Measurements from ENCODE around the gene ATOSB.

DNA sequence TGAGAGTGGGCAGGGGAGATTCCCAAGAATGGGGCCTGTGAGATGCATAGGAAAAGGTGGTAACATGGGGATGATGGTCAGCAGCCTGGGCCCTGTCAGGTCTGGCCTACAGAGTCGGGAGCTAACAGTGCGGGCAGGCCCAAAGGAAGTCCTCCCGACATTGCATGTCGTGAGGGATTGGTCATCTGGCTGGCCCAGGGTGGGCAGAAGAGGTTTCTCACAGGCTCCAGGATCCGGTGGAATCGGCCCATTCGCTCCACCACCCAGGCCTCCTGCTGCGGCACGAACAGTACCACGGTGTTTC is 13.2 kb downstream of the ATOSB start:
- TF ChIP-seq, protein P1, sequence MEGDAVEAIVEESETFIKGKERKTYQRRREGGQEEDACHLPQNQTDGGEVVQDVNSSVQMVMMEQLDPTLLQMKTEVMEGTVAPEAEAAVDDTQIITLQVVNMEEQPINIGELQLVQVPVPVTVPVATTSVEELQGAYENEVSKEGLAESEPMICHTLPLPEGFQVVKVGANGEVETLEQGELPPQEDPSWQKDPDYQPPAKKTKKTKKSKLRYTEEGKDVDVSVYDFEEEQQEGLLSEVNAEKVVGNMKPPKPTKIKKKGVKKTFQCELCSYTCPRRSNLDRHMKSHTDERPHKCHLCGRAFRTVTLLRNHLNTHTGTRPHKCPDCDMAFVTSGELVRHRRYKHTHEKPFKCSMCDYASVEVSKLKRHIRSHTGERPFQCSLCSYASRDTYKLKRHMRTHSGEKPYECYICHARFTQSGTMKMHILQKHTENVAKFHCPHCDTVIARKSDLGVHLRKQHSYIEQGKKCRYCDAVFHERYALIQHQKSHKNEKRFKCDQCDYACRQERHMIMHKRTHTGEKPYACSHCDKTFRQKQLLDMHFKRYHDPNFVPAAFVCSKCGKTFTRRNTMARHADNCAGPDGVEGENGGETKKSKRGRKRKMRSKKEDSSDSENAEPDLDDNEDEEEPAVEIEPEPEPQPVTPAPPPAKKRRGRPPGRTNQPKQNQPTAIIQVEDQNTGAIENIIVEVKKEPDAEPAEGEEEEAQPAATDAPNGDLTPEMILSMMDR (conservative IDR thresholded peaks at IDR 0.05; ENCODE audit: low read length) = no peak
- no peak for TF ChIP-seq EZH2phosphoT487 (IDR thresholded peaks at IDR 0.05; ENCODE audit: borderline replicate concordance)

All from Loucy (cell line).